Activated CD8-positive, alpha-beta T cell treated with anti-CD3 and anti-CD28 coated beads, Interleukin-2, amount 10 ng/mL, durations not matched to agents 7 days and 5 days (primary cell): Measurements from ENCODE around the gene PIK3CD. TPM values are rescaled to one million over a fixed set of nuclear protein-coding genes. Genes with fewer than 3 reads are reported as not detected.
A peak's percentile ranks its signal among the peaks of the same experiment; 100 is the strongest.

ENCODE experiments used
- ATAC-seq: fragments of 150-1000 bp; cut with Tn5 transposase; one replicate; pipeline ENCODE4 v1.10.0; 2021; ENCODE audit warnings: moderate library complexity
- CTCF ChIA-PET: fragments of 350-600 bp; sonication (Branson Sonifier 250); formaldehyde crosslinking; loops from one replicate; lab custom pipeline; 2021; ENCODE audit warnings: antibody characterized with exemption; lab: Charles Lee
- POLR2A ChIA-PET: fragments of 350-600 bp; sonication (Branson Sonifier 250); formaldehyde crosslinking; loops from one replicate; lab custom pipeline; 2021; ENCODE audit warnings: antibody characterized with exemption; lab: Charles Lee
- DNase-seq: peaks from one replicate; pipeline ENCODE4 v3.0.0-alpha.2; 2020
- H3K27ac Mint-ChIP-seq: one replicate; pipeline ENCODE4 v1.8.0; 2021; ENCODE audit warnings: mild to moderate bottlenecking, mixed read lengths
- H3K27me3 Mint-ChIP-seq: one replicate; pipeline ENCODE4 v1.8.0; 2021; ENCODE audit warnings: low read depth, mixed read lengths
- H3K36me3 Mint-ChIP-seq: one replicate; pipeline ENCODE4 v1.8.0; 2021; ENCODE audit warnings: low read depth, mixed read lengths
- H3K4me1 Mint-ChIP-seq: one replicate; pipeline ENCODE4 v1.8.0; 2021; ENCODE audit warnings: low read depth, mixed read lengths
- H3K4me3 Mint-ChIP-seq: one replicate; pipeline ENCODE4 v1.8.0; 2021; ENCODE audit warnings: mild to moderate bottlenecking, mixed read lengths
- H3K9me3 Mint-ChIP-seq: one replicate; pipeline ENCODE4 v1.8.0; 2022; ENCODE audit warnings: mixed read lengths; ENCODE audit not compliant: insufficient read depth
- total RNA-seq, 2 experiments: library from RNA; stranded (reverse); gene quantifications; one replicate each; pipeline ENCODE4 v1.2.3, GENCODE V29; 2021

Gene PIK3CD
- total RNA-seq, 2 experiments from 2014 or later: 283 to 285 TPM

- DNase-seq (peak; percentile 41), ATAC-seq (no peak)
- Mint-ChIP-seq H3K27ac (peak overlapping the region; percentile 82), H3K36me3 (peaks cover 22% of the 10 kb centered on the region), H3K4me1 (peaks cover 34% of the 10 kb centered on the region), H3K9me3 (no peaks in the 10 kb centered on the region), H3K4me3 (peak overlapping the region; percentile 88), H3K27me3 (peaks cover 11% of the 10 kb centered on the region)
- POLR2A ChIA-PET: interaction anchor here (0.5 to 10.5 kb wide), 12 partner anchors 11 to 236 kb away, joined by 3 to 355 read pairs (median 4); partner anchors contain the start of gene PIK3CD
- CTCF ChIA-PET: interaction anchor here (0.7 to 7.8 kb wide), 34 partner anchors 9 to 359 kb away, joined by 3 to 232 read pairs (median 6); partner anchors contain the start of gene PIK3CD
Measured at GRCh38 chr1:9626201-9626608, 25.3 kb upstream of the PIK3CD start.

GRCh38 chr1:9628541-9629444 is 22.7 kb upstream of the PIK3CD start:
- H3K27me3 Mint-ChIP-seq: peaks cover 5% of the 10 kb centered on the region
- DNase-seq (peak; percentile 91), ATAC-seq (peak; percentile 45)
- POLR2A ChIA-PET: interaction anchor here (0.6 to 10.5 kb wide), 26 partner anchors 10 to 345 kb away, joined by 3 to 355 read pairs (median 4); partner anchors contain the start of genes LZIC, NMNAT1 and PIK3CD
- H3K27ac Mint-ChIP-seq: peak overlapping the region; percentile 98
- peaks cover 47% of the 10 kb centered on the region for H3K36me3 Mint-ChIP-seq
- CTCF ChIA-PET: interaction anchor here (0.6 to 7.8 kb wide), 14 partner anchors 10 to 240 kb away, joined by 3 to 232 read pairs (median 12); partner anchors contain the start of gene PIK3CD
- H3K4me1 Mint-ChIP-seq: peaks cover 54% of the 10 kb centered on the region
- peak overlapping the region; percentile 88 for H3K4me3 Mint-ChIP-seq
- no peaks in the 10 kb centered on the region for H3K9me3 Mint-ChIP-seq

- POLR2A ChIA-PET: interaction anchor here (0.6 to 10.5 kb wide), 27 partner anchors 9 to 320 kb away, joined by 3 to 355 read pairs (median 4); partner anchors contain the start of genes LZIC, NMNAT1, PIK3CD and SLC25A33
- CTCF ChIA-PET: interaction anchor here (0.6 to 7.8 kb wide), 11 partner anchors 9 to 239 kb away, joined by 3 to 232 read pairs (median 25); partner anchors contain the start of gene PIK3CD
- H3K9me3 Mint-ChIP-seq: no peaks in the 10 kb centered on the region
- H3K36me3 Mint-ChIP-seq: peaks cover 55% of the 10 kb centered on the region
- no peaks in the 10 kb centered on the region for H3K27me3 Mint-ChIP-seq
- DNase-seq: peak; percentile 91
- peak overlapping the region; percentile 98 for H3K27ac Mint-ChIP-seq
- peaks cover 63% of the 10 kb centered on the region for H3K4me1 Mint-ChIP-seq
- peak overlapping the region; percentile 88 for H3K4me3 Mint-ChIP-seq
- peak; percentile 40 for ATAC-seq
Measured at GRCh38 chr1:9629445-9630201, 21.9 kb upstream of the PIK3CD start.

GRCh38 chr1:9630331-9631111 is 21.0 kb upstream of the PIK3CD start:
- Mint-ChIP-seq H3K9me3 (no peaks in the 10 kb centered on the region), H3K4me1 (peaks cover 69% of the 10 kb centered on the region), H3K27ac (peak overlapping the region; percentile 98), H3K27me3 (no peaks in the 10 kb centered on the region), H3K4me3 (peak overlapping the region; percentile 88), H3K36me3 (peaks cover 64% of the 10 kb centered on the region)
- DNase-seq: peak; percentile 50
- peak; percentile 5 for ATAC-seq
- ChIA-PET CTCF (interaction anchor here (0.9 to 7.8 kb wide), 8 partner anchors 14 to 238 kb away, joined by 3 to 232 read pairs (median 38); partner anchors contain the start of genes PIK3CD and TMEM201), POLR2A (interaction anchor here (0.7 to 10.5 kb wide), 9 partner anchors 11 to 91 kb away, joined by 3 to 355 read pairs (median 5); partner anchors contain the start of genes PIK3CD and SLC25A33)

- DNase-seq (peak; percentile 42), ATAC-seq (no peak)
- CTCF ChIA-PET: interaction anchor here (0.8 to 7.8 kb wide), 8 partner anchors 8 to 237 kb away, joined by 3 to 232 read pairs (median 38); partner anchors contain the start of gene PIK3CD
- H3K9me3 Mint-ChIP-seq: no peaks in the 10 kb centered on the region
- H3K27ac Mint-ChIP-seq: peak overlapping the region; percentile 98
- POLR2A ChIA-PET: interaction anchor here (0.6 to 10.5 kb wide), 5 partner anchors 14 to 85 kb away, joined by 3 to 355 read pairs (median 58); partner anchors contain the start of gene PIK3CD
- H3K27me3 Mint-ChIP-seq: no peaks in the 10 kb centered on the region
- peaks cover 75% of the 10 kb centered on the region for H3K36me3 Mint-ChIP-seq
- peak overlapping the region; percentile 88 for H3K4me3 Mint-ChIP-seq
- H3K4me1 Mint-ChIP-seq: peaks cover 66% of the 10 kb centered on the region
Measured at GRCh38 chr1:9631613-9632012, 19.9 kb upstream of the PIK3CD start.

GRCh38 chr1:9633493-9633892 is 18.0 kb upstream of the PIK3CD start:
- H3K9me3 Mint-ChIP-seq: no peaks in the 10 kb centered on the region
- DNase-seq (no peak), ATAC-seq (no peak)
- POLR2A ChIA-PET: interaction anchor here (10.5 kb wide), 1 partner anchor 21 kb away, joined by 355 read pairs; the partner anchor contains the start of gene PIK3CD
- no peaks in the 10 kb centered on the region for H3K27me3 Mint-ChIP-seq
- peaks cover 65% of the 10 kb centered on the region for H3K4me1 Mint-ChIP-seq
- peak overlapping the region; percentile 88 for H3K4me3 Mint-ChIP-seq
- H3K36me3 Mint-ChIP-seq: peaks cover 84% of the 10 kb centered on the region
- CTCF ChIA-PET: no interaction called here
- peak overlapping the region; percentile 98 for H3K27ac Mint-ChIP-seq

GRCh38 chr1:9634582-9634981 is 16.9 kb upstream of the PIK3CD start:
- no peak overlapping the region for H3K27ac Mint-ChIP-seq
- H3K36me3 Mint-ChIP-seq: peaks cover 91% of the 10 kb centered on the region
- H3K4me1 Mint-ChIP-seq: peaks cover 72% of the 10 kb centered on the region
- ChIA-PET CTCF (interaction anchor here (1.7 to 1.8 kb wide), 3 partner anchors 8 to 17 kb away, joined by 5 read pairs; partner anchors contain the start of gene PIK3CD), POLR2A (interaction anchor here (10.5 kb wide), 1 partner anchor 20 kb away, joined by 355 read pairs; the partner anchor contains the start of gene PIK3CD)
- H3K9me3 Mint-ChIP-seq: no peaks in the 10 kb centered on the region
- H3K27me3 Mint-ChIP-seq: no peaks in the 10 kb centered on the region
- H3K4me3 Mint-ChIP-seq: no peak overlapping the region
- DNase-seq (no peak), ATAC-seq (no peak)

- Mint-ChIP-seq H3K27ac (peak overlapping the region; percentile 80), H3K4me1 (peaks cover 85% of the 10 kb centered on the region), H3K4me3 (peak overlapping the region; percentile 43), H3K27me3 (no peaks in the 10 kb centered on the region), H3K9me3 (no peaks in the 10 kb centered on the region), H3K36me3 (peaks cover 81% of the 10 kb centered on the region)
- ChIA-PET CTCF (interaction anchor here (0.8 to 3.6 kb wide), 4 partner anchors 8 to 24 kb away, joined by 3 to 25 read pairs (median 4); no protein-coding TSS in a partner anchor), POLR2A (interaction anchor here (0.7 to 2.7 kb wide), 2 partner anchors 10 to 14 kb away, joined by 3 to 14 read pairs; no protein-coding TSS in a partner anchor)
- ATAC-seq (peak; percentile 52), DNase-seq (no peak)
Measured at GRCh38 chr1:9639227-9639626, 12.3 kb upstream of the PIK3CD start.

GRCh38 chr1:9643351-9644256 is 7.9 kb upstream of the PIK3CD start:
- Mint-ChIP-seq H3K27ac (peak overlapping the region; percentile 86), H3K4me1 (peaks cover 74% of the 10 kb centered on the region)
- POLR2A ChIA-PET: interaction anchor here (2.0 to 5.6 kb wide), 3 partner anchors 10 to 74 kb away, joined by 8 to 58 read pairs (median 36); partner anchors contain the start of gene PIK3CD

More at GRCh38 chr1:9643351-9644256, 7.9 kb upstream of the PIK3CD start:
- H3K27me3 Mint-ChIP-seq: no peaks in the 10 kb centered on the region
- ATAC-seq: peak; percentile 10
- peak overlapping the region; percentile 26 for H3K4me3 Mint-ChIP-seq
- no peaks in the 10 kb centered on the region for H3K9me3 Mint-ChIP-seq
- DNase-seq: no peak
- H3K36me3 Mint-ChIP-seq: peaks cover 59% of the 10 kb centered on the region
- CTCF ChIA-PET: interaction anchor here (1.1 to 3.4 kb wide), 6 partner anchors 8 to 44 kb away, joined by 3 to 73 read pairs (median 4); partner anchors contain the start of gene PIK3CD
